Measurements from ENCODE around the gene ISM1. TPM values are rescaled to one million over a fixed set of nuclear protein-coding genes. Genes with fewer than 3 reads are reported as not detected.

The ISM1 gene
- total and polyA plus RNA-seq, 7 experiments from 2014 or later, result 1.6 to 3.2 (median 2.4) TPM

- H3K27ac ChIP-seq (ENCODE audit: low read depth, low read length), result no peak overlapping the region
- peaks cover 26 to 86% (median 59%) of the 10 kb centered on the region in 7 donors for H3K4me1 Mint-ChIP-seq
- no peaks in the 10 kb centered on the region for H3K27me3 Mint-ChIP-seq
- no peak overlapping the region for H3K4me3 ChIP-seq (ENCODE audit: low read length)
- peaks cover 25 to 51% of the 10 kb centered on the region in 2 donors for H3K4me1 ChIP-seq (ENCODE audit: control insufficient read depth in 2 of 2, insufficient read depth in 2 of 2, low read length in 2 of 2)
- H3K4me3 Mint-ChIP-seq, result peak overlapping the region in 3 of 10 donors; percentile 23 to 88 (median 61)
- intact Hi-C loops (cut with micrococcal nuclease), result no loop called here
- no peaks in the 10 kb centered on the region for H3K36me3 ChIP-seq (ENCODE audit: control insufficient read depth in 2 of 3, insufficient read depth in 3 of 3, low read length in 3 of 3)
- H3K27me3 ChIP-seq (ENCODE audit: control insufficient read depth in 2 of 2, insufficient read depth in 2 of 2, low read length in 2 of 2), result no peaks in the 10 kb centered on the region
- CTCF ChIA-PET, result interaction anchor here (0.6 to 1.1 kb wide), 2 partner anchors 11 to 43 kb away, joined by 4 to 10 read pairs; no protein-coding TSS in a partner anchor
- POLR2A ChIA-PET, result interaction anchor here (1.7 kb wide), 1 partner anchor 26 kb away, joined by 10 read pairs; no protein-coding TSS in a partner anchor
- DNase-seq, result no peak
- ATAC-seq, result no peak
- no peaks in the 10 kb centered on the region for H3K9me3 ChIP-seq (ENCODE audit: control insufficient read depth in 2 of 3, low read length in 3 of 3)
- H3K9me3 Mint-ChIP-seq, result peaks cover 0 to 6% (median 0%) of the 10 kb centered on the region in 11 donors
- H3K27ac Mint-ChIP-seq, result peak overlapping the region; percentile 32 to 97 (median 94)
- peaks cover 0 to 3% (median 0%) of the 10 kb centered on the region in 5 donors for H3K36me3 Mint-ChIP-seq
These were observed 28.7 kb downstream of the ISM1 start for GRCh38 chr20:13249798-13250170.

DNA sequence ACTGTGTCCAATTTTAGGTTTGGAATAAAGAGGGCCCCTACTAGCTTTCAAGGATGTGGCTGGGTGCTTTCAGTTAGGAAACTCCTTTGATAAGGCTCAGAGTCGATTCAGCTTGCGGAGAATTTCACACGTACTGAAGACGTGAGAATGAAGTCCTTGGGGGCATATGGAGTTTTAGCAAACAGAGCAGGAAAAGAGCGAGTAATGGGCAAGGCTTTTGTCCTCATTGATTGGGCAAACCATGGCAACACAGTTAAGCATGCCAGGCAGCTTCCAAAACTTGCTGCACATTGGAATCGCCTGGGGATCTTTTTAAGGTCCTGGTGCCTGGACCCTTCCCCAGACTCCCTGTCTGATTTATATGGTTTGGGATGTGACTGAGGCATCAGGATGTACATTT is 29.2 kb downstream of the ISM1 start:
- no peak overlapping the region for H3K27ac ChIP-seq (ENCODE audit: low read depth, low read length)
- peak overlapping the region in 8 of 9 donors; percentile 32 to 97 (median 91) for H3K27ac Mint-ChIP-seq
- peaks cover 25 to 51% of the 10 kb centered on the region in 2 donors for H3K4me1 ChIP-seq (ENCODE audit: control insufficient read depth in 2 of 2, insufficient read depth in 2 of 2, low read length in 2 of 2)
- intact Hi-C loops (cut with micrococcal nuclease), result no loop called here
- ChIA-PET POLR2A (interaction anchor here (1.7 kb wide), 1 partner anchor 26 kb away, joined by 10 read pairs; no protein-coding TSS in a partner anchor), CTCF (interaction anchor here (1.1 to 1.9 kb wide), 2 partner anchors 10 to 12 kb away, joined by 4 to 10 read pairs; no protein-coding TSS in a partner anchor)
- H3K4me3 ChIP-seq (ENCODE audit: low read length), result no peak overlapping the region
- H3K9me3 Mint-ChIP-seq, result peaks cover 0 to 6% (median 0%) of the 10 kb centered on the region in 11 donors
- peak overlapping the region in 1 of 10 donors; percentile 43 for H3K4me3 Mint-ChIP-seq
- no peaks in the 10 kb centered on the region for H3K9me3 ChIP-seq (ENCODE audit: control insufficient read depth in 2 of 3, low read length in 3 of 3)
- ATAC-seq, result no peak
- H3K36me3 Mint-ChIP-seq, result peaks cover 0 to 3% (median 0%) of the 10 kb centered on the region in 5 donors
- peaks cover 26 to 84% (median 58%) of the 10 kb centered on the region in 7 donors for H3K4me1 Mint-ChIP-seq
- no peak for DNase-seq
- H3K27me3 Mint-ChIP-seq, result no peaks in the 10 kb centered on the region
- H3K27me3 ChIP-seq (ENCODE audit: control insufficient read depth in 2 of 2, insufficient read depth in 2 of 2, low read length in 2 of 2), result no peaks in the 10 kb centered on the region
- H3K36me3 ChIP-seq (ENCODE audit: control insufficient read depth in 2 of 3, insufficient read depth in 3 of 3, low read length in 3 of 3), result no peaks in the 10 kb centered on the region

GRCh38 chr20:13251106-13251903 is 30.2 kb downstream of the ISM1 start:
- peaks cover 24 to 82% (median 58%) of the 10 kb centered on the region in 7 donors for H3K4me1 Mint-ChIP-seq
- Histone ChIP-seq H3K27me3 (ENCODE audit: control insufficient read depth in 2 of 2, insufficient read depth in 2 of 2, low read length in 2 of 2) (no peaks in the 10 kb centered on the region), H3K4me1 (ENCODE audit: control insufficient read depth in 2 of 2, insufficient read depth in 2 of 2, low read length in 2 of 2) (peaks cover 25 to 49% of the 10 kb centered on the region in 2 donors), H3K27ac (ENCODE audit: low read depth, low read length) (no peak overlapping the region), H3K4me3 (ENCODE audit: low read length) (no peak overlapping the region), H3K36me3 (ENCODE audit: control insufficient read depth in 2 of 3, insufficient read depth in 3 of 3, low read length in 3 of 3) (no peaks in the 10 kb centered on the region), H3K9me3 (ENCODE audit: control insufficient read depth in 2 of 3, low read length in 3 of 3) (no peaks in the 10 kb centered on the region)
- peaks cover 0 to 6% (median 0%) of the 10 kb centered on the region in 11 donors for H3K9me3 Mint-ChIP-seq
- CTCF ChIA-PET, result interaction anchor here (1.9 kb wide), 1 partner anchor 11 kb away, joined by 4 read pairs; no protein-coding TSS in a partner anchor
- H3K4me3 Mint-ChIP-seq, result peak overlapping the region in 2 of 10 donors; percentile 25 to 36
- peak overlapping the region in 8 of 9 donors; percentile 4 to 97 (median 70) for H3K27ac Mint-ChIP-seq
- H3K36me3 Mint-ChIP-seq, result peaks cover 0 to 3% (median 0%) of the 10 kb centered on the region in 5 donors
- no peak for ATAC-seq
- POLR2A ChIA-PET, result interaction anchor here (1.7 kb wide), 1 partner anchor 27 kb away, joined by 10 read pairs; no protein-coding TSS in a partner anchor
- no peak for DNase-seq
- intact Hi-C loops (cut with micrococcal nuclease), result no loop called here
- H3K27me3 Mint-ChIP-seq, result no peaks in the 10 kb centered on the region

- CTCF ChIA-PET, result interaction anchor here (1.9 kb wide), 1 partner anchor 11 kb away, joined by 4 read pairs; no protein-coding TSS in a partner anchor
These were observed 30.8 kb downstream of the ISM1 start for GRCh38 chr20:13251904-13252297.

DNA sequence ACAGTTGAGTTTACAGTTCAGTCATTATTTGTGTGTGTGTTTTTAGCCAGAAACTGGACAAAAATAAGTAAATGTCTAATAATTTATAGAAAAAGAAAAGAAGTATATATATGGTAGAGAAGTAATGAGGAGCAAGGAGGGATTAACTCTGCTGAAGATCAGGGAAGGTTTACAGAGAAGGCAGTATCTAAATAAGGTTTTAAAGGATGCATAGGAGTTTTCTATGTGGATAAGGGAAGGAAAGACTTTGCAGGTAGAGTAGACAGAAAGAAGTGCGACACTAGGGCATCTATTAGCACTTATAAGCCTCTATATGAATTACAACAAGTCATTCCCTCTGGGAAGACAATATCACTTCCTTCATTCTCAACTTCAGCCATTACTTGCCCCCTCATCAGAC is 34.3 kb downstream of the ISM1 start:
- Mint-ChIP-seq H3K27ac (peak overlapping the region in 2 of 9 donors; percentile 15 to 36), H3K4me1 (peaks cover 4 to 54% (median 31%) of the 10 kb centered on the region in 7 donors), H3K4me3 (no peak overlapping the region), H3K27me3 (no peaks in the 10 kb centered on the region), H3K36me3 (no peaks in the 10 kb centered on the region), H3K9me3 (peaks cover 0 to 6% (median 0%) of the 10 kb centered on the region in 11 donors)
- no peaks in the 10 kb centered on the region for H3K36me3 ChIP-seq (ENCODE audit: control insufficient read depth in 2 of 3, insufficient read depth in 3 of 3, low read length in 3 of 3)
- intact Hi-C loops (cut with micrococcal nuclease), result no loop called here
- no peaks in the 10 kb centered on the region for H3K27me3 ChIP-seq (ENCODE audit: control insufficient read depth in 2 of 2, insufficient read depth in 2 of 2, low read length in 2 of 2)
- no peak overlapping the region for H3K27ac ChIP-seq (ENCODE audit: low read depth, low read length)
- POLR2A ChIA-PET, result no interaction called here
- CTCF ChIA-PET, result no interaction called here
- no peak for ATAC-seq
- no peaks in the 10 kb centered on the region for H3K9me3 ChIP-seq (ENCODE audit: control insufficient read depth in 2 of 3, low read length in 3 of 3)
- H3K4me1 ChIP-seq (ENCODE audit: control insufficient read depth in 2 of 2, insufficient read depth in 2 of 2, low read length in 2 of 2), result peaks cover 0 to 11% of the 10 kb centered on the region in 2 donors
- no peak overlapping the region for H3K4me3 ChIP-seq (ENCODE audit: low read length)
- DNase-seq, result no peak

More at GRCh38 chr20:13251904-13252297, 30.8 kb downstream of the ISM1 start:
- intact Hi-C loops (cut with micrococcal nuclease), result no loop called here
- ATAC-seq (no peak), DNase-seq (no peak)
- no peak overlapping the region for H3K27ac ChIP-seq (ENCODE audit: low read depth, low read length)
- H3K36me3 ChIP-seq (ENCODE audit: control insufficient read depth in 2 of 3, insufficient read depth in 3 of 3, low read length in 3 of 3), result no peaks in the 10 kb centered on the region
- Mint-ChIP-seq H3K36me3 (peaks cover 0 to 3% (median 0%) of the 10 kb centered on the region in 5 donors), H3K4me1 (peaks cover 19 to 81% (median 53%) of the 10 kb centered on the region in 7 donors), H3K4me3 (peak overlapping the region in 2 of 10 donors; percentile 18 to 36), H3K27ac (peak overlapping the region in 8 of 9 donors; percentile 22 to 97 (median 68)), H3K27me3 (no peaks in the 10 kb centered on the region), H3K9me3 (peaks cover 0 to 6% (median 0%) of the 10 kb centered on the region in 11 donors)
- peaks cover 25 to 43% of the 10 kb centered on the region in 2 donors for H3K4me1 ChIP-seq (ENCODE audit: control insufficient read depth in 2 of 2, insufficient read depth in 2 of 2, low read length in 2 of 2)
- no peaks in the 10 kb centered on the region for H3K27me3 ChIP-seq (ENCODE audit: control insufficient read depth in 2 of 2, insufficient read depth in 2 of 2, low read length in 2 of 2)
- POLR2A ChIA-PET, result no interaction called here
- no peak overlapping the region for H3K4me3 ChIP-seq (ENCODE audit: low read length)
- H3K9me3 ChIP-seq (ENCODE audit: control insufficient read depth in 2 of 3, low read length in 3 of 3), result no peaks in the 10 kb centered on the region

DNA sequence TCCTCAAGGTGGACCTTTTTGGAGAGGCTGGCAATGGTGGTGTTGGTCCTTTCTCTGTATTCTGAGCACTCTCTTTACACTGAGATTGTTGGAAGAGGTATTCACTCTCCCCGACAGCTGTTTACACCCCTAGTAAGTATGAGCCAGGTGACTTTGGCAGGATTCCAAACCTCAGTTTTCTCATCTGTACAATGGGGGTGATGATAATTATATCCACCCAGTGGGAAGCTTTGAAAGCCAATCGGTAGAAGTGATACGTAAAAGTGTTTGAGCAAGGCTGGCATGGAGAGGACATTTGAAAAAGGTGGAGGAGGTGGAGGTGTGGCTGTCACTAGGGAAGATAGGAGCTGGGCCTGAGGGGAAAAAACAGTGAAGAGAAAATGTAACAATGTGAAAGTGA is 35.5 kb downstream of the ISM1 start:
- H3K9me3 Mint-ChIP-seq, result peaks cover 0 to 2% (median 0%) of the 10 kb centered on the region in 11 donors
- ATAC-seq (no peak), DNase-seq (no peak)
- CTCF ChIA-PET, result no interaction called here
- no peaks in the 10 kb centered on the region for H3K36me3 Mint-ChIP-seq
- H3K27ac Mint-ChIP-seq, result peak overlapping the region in 2 of 9 donors; percentile 23 to 70
- intact Hi-C loops (cut with micrococcal nuclease), result no loop called here
- H3K9me3 ChIP-seq (ENCODE audit: control insufficient read depth in 2 of 3, low read length in 3 of 3), result no peaks in the 10 kb centered on the region
- H3K27me3 ChIP-seq (ENCODE audit: control insufficient read depth in 2 of 2, insufficient read depth in 2 of 2, low read length in 2 of 2), result no peaks in the 10 kb centered on the region
- no peaks in the 10 kb centered on the region for H3K27me3 Mint-ChIP-seq
- H3K27ac ChIP-seq (ENCODE audit: low read depth, low read length), result no peak overlapping the region
- no peaks in the 10 kb centered on the region for H3K36me3 ChIP-seq (ENCODE audit: control insufficient read depth in 2 of 3, insufficient read depth in 3 of 3, low read length in 3 of 3)
- peaks cover 0 to 8% of the 10 kb centered on the region in 2 donors for H3K4me1 ChIP-seq (ENCODE audit: control insufficient read depth in 2 of 2, insufficient read depth in 2 of 2, low read length in 2 of 2)
- peaks cover 3 to 42% (median 22%) of the 10 kb centered on the region in 7 donors for H3K4me1 Mint-ChIP-seq
- H3K4me3 Mint-ChIP-seq, result no peak overlapping the region
- POLR2A ChIA-PET, result no interaction called here
- H3K4me3 ChIP-seq (ENCODE audit: low read length), result no peak overlapping the region

All from naive thymus-derived CD4-positive, alpha-beta T cell (primary cell).